ENCODE measurements around the gene KIF12. TPM values are rescaled to one million over a fixed set of nuclear protein-coding genes. Genes with fewer than 3 reads are reported as not detected.

KIF12 gene
- total and polyA plus RNA-seq, 2 of the 13 experiments (the other 11 are each of a cell fraction or from before 2014, with no cell fraction given) = 1.8 to 12.5 TPM

DNA sequence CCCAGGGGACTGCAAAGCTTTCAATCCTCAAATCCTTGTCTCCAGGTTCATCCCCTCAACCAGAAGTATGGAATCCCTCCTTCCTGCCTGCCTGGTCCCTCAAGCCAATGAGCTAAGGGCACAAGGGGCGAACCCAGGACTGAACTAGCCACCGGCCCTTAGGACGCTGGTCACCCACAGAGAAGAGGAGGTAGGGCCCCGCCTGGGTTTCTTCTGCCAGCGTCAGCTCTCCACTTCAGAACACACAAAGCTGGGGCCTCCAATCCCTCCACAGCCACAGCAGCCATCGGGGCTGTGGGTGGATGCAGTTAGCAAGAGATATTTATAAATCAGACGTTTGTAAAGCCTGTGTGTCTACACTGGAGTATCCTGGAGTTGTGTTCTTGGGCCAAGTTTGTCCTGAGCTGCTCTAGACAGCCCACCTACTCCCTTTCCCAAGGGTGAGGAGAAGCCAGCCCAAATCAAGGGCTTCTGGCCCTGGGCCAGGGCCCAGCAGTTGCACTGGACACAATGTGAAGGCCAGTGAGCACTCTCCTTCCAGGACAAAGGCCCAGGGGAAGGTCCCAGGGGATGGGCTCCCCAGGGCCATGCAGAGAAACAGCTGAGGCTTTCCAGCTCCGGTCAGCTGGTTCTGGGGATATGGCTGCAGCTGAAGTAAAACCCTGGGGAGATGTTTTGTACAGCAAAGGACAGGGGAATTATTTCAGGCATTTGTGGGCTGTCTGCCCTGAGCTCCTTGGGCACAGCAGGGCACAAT, 39.9 kb downstream of the KIF12 start (continued):
- TF ChIP-seq TFAP4 (IDR thresholded peaks at IDR 0.05; ENCODE audit: borderline replicate concordance, low read depth) (peak; percentile 72; the same call in 1 of the 2 replicates), HNRNPL (IDR thresholded peaks at IDR 0.05; ENCODE audit: low read depth, low read length) (no peak), POGK (CRISPR knock-in tag; conservative IDR thresholded peaks at IDR 0.05) (peak; percentile 25; the same call in 1 of the 2 replicates), NFATC3 (CRISPR knock-in tag; IDR thresholded peaks at IDR 0.05) (no peak), BRD4 (CRISPR knock-in tag; IDR thresholded peaks at IDR 0.05) (no peak), ZNF446 (CRISPR knock-in tag; IDR thresholded peaks at IDR 0.05) (no peak), ZNF512 (CRISPR knock-in tag; IDR thresholded peaks at IDR 0.05) (no peak), THAP11 (CRISPR knock-in tag; IDR thresholded peaks at IDR 0.05) (0 out of 2 replicates have a peak, but pooled peaks have one; percentile 9), NFE2 (CRISPR knock-in tag; IDR thresholded peaks at IDR 0.05) (no peak), ZNF143 (CRISPR knock-in tag; IDR thresholded peaks at IDR 0.05) (no peak), ZNF292 (CRISPR knock-in tag; IDR thresholded peaks at IDR 0.05; ENCODE audit: borderline replicate concordance, low read depth) (no peak), ZNF101 (CRISPR knock-in tag; IDR thresholded peaks at IDR 0.05; ENCODE audit: borderline replicate concordance, low read depth) (no peak), TRAFD1 (CRISPR knock-in tag; IDR thresholded peaks at IDR 0.05; ENCODE audit: borderline replicate concordance) (no peak), CREB1 (IDR thresholded peaks at IDR 0.05) (no peak), CREB1 (CRISPR knock-in tag; IDR thresholded peaks at IDR 0.05) (no peak), RAD51 (IDR thresholded peaks at IDR 0.05; ENCODE audit: borderline replicate concordance) (no peak), SOX5 (CRISPR knock-in tag; IDR thresholded peaks at IDR 0.05; ENCODE audit: borderline replicate concordance) (no peak)
- TF ChIP-seq, protein P1, sequence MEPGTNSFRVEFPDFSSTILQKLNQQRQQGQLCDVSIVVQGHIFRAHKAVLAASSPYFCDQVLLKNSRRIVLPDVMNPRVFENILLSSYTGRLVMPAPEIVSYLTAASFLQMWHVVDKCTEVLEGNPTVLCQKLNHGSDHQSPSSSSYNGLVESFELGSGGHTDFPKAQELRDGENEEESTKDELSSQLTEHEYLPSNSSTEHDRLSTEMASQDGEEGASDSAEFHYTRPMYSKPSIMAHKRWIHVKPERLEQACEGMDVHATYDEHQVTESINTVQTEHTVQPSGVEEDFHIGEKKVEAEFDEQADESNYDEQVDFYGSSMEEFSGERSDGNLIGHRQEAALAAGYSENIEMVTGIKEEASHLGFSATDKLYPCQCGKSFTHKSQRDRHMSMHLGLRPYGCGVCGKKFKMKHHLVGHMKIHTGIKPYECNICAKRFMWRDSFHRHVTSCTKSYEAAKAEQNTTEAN (CRISPR knock-in tag; conservative IDR thresholded peaks at IDR 0.05) = no peak
- TF ChIP-seq, protein P2, sequence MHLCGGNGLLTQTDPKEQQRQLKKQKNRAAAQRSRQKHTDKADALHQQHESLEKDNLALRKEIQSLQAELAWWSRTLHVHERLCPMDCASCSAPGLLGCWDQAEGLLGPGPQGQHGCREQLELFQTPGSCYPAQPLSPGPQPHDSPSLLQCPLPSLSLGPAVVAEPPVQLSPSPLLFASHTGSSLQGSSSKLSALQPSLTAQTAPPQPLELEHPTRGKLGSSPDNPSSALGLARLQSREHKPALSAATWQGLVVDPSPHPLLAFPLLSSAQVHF (CRISPR knock-in tag; IDR thresholded peaks at IDR 0.05) = no peak
- TF ChIP-seq, protein P3, sequence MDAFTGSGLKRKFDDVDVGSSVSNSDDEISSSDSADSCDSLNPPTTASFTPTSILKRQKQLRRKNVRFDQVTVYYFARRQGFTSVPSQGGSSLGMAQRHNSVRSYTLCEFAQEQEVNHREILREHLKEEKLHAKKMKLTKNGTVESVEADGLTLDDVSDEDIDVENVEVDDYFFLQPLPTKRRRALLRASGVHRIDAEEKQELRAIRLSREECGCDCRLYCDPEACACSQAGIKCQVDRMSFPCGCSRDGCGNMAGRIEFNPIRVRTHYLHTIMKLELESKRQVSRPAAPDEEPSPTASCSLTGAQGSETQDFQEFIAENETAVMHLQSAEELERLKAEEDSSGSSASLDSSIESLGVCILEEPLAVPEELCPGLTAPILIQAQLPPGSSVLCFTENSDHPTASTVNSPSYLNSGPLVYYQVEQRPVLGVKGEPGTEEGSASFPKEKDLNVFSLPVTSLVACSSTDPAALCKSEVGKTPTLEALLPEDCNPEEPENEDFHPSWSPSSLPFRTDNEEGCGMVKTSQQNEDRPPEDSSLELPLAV (CRISPR knock-in tag; conservative IDR thresholded peaks at IDR 0.05; ENCODE audit: low read depth) = no peak
